Measurements from ENCODE around the gene TMEM200A.

Gene TMEM200A

GRCh38 chr6:130379223-130379622, 13.4 kb downstream of the TMEM200A start:
- DNase-seq = no peak

- DNase-seq = no peak
These were observed 15.2 kb downstream of the TMEM200A start for GRCh38 chr6:130381012-130381411.

- no peak for DNase-seq
These were observed 15.9 kb downstream of the TMEM200A start for GRCh38 chr6:130381459-130382380.

- no peak for DNase-seq
These were observed 17.2 kb downstream of the TMEM200A start for GRCh38 chr6:130382872-130383490.

- no peak for DNase-seq
These were observed 19.4 kb downstream of the TMEM200A start for GRCh38 chr6:130385064-130385695.

DNA sequence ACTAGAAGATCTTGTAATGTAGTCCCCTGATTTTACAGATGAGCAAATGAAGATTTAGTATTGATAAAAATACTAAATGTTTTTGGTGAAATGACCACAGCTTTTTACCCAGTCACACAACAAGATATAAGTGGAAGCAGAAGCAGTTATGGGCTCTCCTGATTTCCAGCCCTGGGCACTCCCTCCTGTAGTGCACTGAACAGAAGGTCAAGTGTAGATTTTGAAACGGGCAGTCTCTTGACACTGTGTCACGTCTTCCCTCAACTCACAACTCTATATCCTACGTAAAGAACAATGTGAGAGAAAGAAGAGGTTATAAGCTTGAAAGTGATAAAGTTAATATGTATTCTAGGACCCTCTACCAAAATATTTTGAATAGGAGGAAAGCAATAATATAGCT, 23.3 kb downstream of the TMEM200A start:
- no peak for DNase-seq

- no peak for DNase-seq
These were observed 25.1 kb downstream of the TMEM200A start for GRCh38 chr6:130390890-130391289.

DNA sequence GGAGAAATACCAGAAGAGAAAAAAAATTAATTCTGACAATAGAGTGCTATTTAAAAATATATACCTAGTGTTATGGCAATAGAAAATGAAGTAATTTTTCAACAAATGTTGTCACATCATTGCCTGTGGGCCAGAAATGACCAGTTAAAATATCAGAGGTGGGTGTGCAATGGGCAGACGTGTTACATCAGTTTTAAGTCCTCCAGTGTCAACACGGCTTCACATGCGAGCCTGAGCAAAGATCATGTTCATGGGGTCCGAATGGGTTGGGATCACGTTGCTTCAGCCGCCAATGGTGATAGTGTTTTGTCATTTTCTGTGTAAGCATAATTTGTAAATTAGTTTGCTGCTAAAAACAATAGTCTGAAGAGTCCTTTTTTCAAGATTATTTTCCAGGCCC, 27.5 kb downstream of the TMEM200A start:
- no peak for DNase-seq

DNA sequence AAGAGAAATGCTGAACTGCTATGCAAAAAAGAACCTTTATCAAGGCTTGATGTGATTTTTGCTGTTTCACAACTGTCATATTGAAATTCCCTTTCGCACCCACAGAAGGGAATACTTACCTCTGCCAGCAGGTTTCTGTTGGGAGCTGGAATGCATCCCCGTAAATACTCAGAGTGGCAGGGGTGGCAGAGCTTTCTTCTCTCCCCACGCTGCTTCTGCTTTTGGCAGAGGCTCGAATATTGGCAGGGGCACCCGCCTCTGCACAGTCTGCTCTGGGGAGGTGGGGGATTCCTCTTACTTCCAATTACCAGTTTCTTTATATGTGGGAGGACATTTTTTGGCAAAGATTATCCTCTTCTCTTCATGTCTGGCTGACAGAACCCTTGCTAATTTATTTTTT, 28.4 kb downstream of the TMEM200A start:
- no peak for DNase-seq

- DNase-seq = no peak
These were observed 29.3 kb downstream of the TMEM200A start for GRCh38 chr6:130395164-130395563.

- DNase-seq = no peak
These were observed 30.9 kb downstream of the TMEM200A start for GRCh38 chr6:130396722-130397121.

- DNase-seq = no peak
These were observed 39.7 kb downstream of the TMEM200A start for GRCh38 chr6:130405549-130405948.

GRCh38 chr6:130407032-130407431, 41.2 kb downstream of the TMEM200A start:
- DNase-seq = no peak

GRCh38 chr6:130409418-130410100, 43.7 kb downstream of the TMEM200A start:
- DNase-seq = no peak

DNA sequence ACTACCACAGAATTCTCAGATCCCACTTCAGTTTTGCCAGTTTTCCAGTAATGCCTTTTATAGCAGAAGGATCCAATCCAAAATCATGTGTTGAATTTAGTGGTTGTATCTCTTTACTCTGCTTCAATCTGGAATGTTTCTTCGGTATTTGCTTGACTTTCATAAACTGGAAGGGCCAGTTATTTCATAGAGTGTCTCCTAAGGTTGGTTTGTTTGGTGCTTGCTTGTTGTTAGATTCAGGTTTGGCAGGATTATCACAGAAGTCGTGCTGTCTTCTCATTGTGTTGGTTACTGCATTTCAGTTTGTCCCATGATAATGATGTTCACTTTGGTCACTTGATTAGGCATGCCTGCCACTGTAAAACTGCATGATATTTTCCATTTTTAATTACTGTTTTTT, 45.7 kb downstream of the TMEM200A start:
- no peak for DNase-seq

- no peak for DNase-seq
These were observed 46.9 kb downstream of the TMEM200A start for GRCh38 chr6:130412556-130413290.

GRCh38 chr6:130417951-130418350, 52.1 kb downstream of the TMEM200A start:
- no peak for DNase-seq

DNA sequence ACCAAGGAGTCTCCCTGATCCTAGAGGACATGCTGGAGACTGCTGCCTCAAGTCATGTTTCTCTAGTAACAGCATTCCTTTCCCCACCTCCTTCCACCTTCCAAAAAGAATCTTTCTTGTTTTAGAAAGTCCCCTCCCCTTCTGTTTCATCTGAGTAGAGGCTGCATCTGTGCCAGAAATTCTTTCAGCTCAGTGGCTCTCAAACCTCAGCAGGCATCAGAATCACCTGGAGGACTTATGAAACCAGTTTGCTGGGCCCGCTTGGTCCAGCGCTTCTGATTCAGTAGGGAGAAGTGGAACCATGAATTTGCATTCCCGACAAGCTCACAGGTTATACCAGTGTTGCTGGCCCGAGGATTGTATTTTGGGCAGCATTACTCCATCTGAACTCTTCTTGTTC, 55.1 kb downstream of the TMEM200A start:
- no peak for DNase-seq

- no peak for DNase-seq
These were observed 55.8 kb downstream of the TMEM200A start for GRCh38 chr6:130421585-130421984.

DNA sequence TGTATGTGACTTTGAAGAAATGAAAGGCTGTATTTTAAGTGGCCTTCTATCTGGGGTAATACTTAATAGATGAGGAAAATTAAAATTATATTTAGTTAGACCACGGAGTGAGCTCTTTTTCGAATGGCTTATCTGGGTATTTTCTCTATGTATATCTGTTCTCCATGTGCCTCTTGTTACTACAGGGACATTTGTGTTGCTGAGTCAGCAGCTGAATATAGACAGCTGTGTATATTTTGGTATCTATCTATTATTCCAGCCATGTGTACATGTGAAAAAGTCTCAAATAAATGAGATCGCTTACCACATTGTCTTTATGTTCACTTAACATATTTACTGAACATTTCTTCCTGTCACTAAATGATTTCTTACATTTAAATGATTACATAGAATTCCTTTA, 57.2 kb downstream of the TMEM200A start:
- DNase-seq = no peak

GRCh38 chr6:130424710-130425109, 58.9 kb downstream of the TMEM200A start:
- no peak for DNase-seq

DNA sequence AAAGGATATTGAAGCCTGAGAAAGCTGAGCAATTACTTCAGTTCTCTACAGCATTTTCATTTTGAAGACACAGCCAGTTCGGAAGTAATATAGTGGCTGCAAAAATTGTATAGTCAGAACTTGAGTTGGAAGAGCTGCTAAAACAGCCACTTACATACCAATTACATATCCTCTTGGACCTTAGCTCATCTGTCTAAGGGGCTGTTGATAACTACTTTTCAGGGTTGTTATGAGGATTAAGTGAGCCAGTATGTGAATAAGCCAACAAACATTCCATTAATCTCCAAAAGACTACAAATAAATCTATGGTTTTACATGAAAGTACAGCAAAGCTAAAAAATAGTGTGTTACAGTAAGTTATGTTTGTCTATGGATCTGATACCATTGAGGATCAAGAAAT, 59.7 kb downstream of the TMEM200A start:
- DNase-seq = no peak

All from cortex of kidney (tissue), 1 donor.